GM19455 (cell line): Measurements from ENCODE around the gene YTHDF1.
"Not testable (repeated sequence)": the region's sequence is repeated elsewhere in the genome, so short reads cannot be mapped to it uniquely, and the experiment has no call there.

Experiments used
- ATAC-seq: cut with Tn5 transposase; IDR thresholded peaks from one replicate; pipeline ENCODE4 v1.9.1; 2021; ENCODE audit not compliant: unreplicated experiment

YTHDF1 gene

GRCh38 chr20:63158845-63159244 is 57.1 kb downstream of the YTHDF1 start:
- no peak for ATAC-seq

- no peak for ATAC-seq
Measured at GRCh38 chr20:63158352-63158751, 57.6 kb downstream of the YTHDF1 start.

- not testable (repeated sequence) for ATAC-seq
Measured at GRCh38 chr20:63157431-63157830, 58.5 kb downstream of the YTHDF1 start.

DNA sequence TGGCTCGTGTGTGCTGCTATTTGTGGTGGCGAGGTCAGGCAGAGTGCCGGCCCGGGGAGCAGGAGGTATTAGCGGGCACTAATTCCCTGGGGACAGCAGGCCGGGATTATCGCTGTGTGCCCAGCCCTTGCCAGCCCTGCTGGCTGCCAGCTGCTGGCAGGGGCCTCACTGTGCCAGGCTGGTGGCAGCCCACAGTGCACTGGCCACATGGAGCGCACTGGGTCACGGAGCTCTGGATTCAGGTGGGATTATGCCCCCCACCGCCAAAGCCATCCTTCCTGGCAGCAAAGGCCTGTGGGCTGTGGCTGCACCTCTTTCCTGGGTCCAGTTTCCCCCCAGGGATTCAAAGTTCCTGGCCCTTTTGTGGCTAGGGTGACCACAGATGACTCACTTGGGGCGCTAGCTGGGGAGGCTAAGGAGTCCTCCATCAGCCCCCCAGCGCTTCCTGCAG is 59.7 kb downstream of the YTHDF1 start:
- no peak for ATAC-seq

GRCh38 chr20:63155266-63156165 is 60.4 kb downstream of the YTHDF1 start:
- ATAC-seq: no peak

DNA sequence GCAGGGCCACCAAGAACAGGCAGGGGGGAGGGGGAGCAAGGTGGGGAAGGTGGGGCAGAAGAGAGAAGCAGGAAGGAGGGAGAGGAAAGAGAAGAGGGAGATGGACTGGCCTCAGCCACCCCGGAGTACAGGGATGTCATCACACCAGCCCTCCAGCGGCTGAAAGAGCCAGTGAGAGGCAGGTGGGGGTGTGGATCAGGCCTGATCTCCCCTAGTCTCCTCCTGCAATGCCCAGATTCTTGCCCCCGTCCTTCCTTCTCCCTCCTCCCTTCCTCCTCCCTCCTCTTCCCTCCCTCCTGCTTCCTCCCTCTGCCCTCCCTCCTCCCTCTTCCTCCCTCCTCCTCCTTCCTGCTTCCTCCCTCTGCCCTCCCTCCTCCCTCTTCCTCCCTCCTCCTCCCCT is 61.5 kb downstream of the YTHDF1 start:
- no peak for ATAC-seq

DNA sequence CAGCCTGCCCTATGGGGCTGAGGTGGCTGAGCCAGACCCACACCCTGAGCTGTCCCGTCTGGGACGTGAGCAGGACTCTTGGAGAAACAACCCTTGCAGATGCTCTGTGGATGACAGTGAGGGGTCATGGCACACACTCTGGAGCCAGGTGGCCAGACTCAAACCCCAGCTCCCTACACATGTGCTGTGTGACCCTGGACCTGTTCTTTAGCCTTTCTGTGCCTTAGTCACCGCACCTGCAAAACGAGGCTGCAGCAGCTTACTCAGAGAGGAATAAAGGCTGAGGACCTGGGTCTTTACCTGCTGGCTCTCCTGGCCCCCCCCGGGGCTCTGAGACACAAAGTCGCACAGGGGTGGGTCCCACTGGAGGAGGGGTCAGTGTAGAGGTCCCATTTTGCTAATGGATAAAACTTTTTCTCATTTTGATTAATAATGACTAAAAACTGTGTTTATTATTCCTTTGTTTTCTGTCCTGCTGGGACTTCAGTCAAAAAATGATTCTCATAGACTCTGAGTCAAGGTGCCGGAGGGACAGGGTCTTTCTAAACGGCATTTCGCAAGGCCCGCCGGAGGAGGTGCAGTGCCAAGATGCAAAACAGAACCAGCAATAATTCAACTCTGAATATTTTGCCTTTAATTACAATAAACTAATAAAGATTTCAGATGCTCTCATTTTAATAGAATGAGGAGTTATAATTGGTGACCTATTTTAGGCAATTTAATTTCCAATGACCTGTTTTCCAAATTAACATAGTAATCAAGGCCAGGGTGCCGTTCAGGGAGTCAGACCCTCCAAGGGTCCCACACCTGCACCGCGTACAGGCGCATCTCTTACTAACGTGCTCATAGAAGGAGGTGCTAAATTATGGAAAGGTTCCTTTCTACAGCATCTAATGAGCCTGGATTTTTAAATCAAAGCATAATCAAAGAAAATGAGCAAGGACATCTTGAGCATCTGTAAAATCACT is 62.4 kb downstream of the YTHDF1 start:
- ATAC-seq: no peak

DNA sequence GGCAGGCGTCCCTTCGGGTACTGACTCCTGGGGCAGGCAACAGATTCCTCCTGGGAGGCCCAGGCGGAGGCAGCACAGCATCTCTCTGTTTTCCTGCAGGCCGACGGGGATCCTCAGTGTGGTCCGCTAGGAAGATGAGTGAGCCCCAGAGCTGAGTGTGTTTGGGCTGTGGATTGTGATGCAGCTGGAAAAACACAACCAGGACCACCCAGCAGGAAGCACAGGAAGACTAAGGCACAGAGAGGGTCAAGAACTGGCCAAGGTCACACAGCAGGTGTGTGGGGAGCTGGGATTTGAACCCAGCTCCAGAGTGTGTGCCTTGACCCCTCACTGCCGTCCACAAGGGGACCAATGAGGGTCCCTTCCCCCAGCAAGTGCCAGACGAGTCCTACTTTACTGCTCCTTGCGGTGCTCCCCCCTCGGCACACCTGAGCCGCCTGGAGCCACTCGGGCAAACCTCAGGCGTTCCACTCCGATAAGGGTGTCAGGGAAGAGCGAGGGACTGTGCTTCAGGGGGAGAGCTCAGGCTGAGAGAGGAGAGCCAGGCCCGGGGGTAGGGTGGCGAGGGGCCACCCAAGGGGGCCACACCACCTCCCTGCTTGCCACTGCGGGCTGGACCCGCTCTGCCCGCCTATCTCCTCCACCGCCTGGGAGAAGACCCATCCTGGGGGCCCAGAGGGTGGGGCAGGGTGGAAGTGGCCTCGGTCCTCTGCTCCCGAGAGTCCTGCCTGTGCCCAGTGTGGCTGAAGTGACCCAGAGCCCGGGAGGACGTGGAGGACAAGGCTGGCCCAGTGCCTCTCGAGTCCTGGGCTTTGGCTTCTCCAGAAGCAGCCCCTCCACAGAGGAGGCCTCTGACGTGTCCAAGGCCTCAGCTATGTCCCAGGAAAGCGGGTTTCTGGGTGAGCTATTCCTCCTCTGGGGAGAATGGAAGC is 63.3 kb downstream of the YTHDF1 start:
- no peak for ATAC-seq

DNA sequence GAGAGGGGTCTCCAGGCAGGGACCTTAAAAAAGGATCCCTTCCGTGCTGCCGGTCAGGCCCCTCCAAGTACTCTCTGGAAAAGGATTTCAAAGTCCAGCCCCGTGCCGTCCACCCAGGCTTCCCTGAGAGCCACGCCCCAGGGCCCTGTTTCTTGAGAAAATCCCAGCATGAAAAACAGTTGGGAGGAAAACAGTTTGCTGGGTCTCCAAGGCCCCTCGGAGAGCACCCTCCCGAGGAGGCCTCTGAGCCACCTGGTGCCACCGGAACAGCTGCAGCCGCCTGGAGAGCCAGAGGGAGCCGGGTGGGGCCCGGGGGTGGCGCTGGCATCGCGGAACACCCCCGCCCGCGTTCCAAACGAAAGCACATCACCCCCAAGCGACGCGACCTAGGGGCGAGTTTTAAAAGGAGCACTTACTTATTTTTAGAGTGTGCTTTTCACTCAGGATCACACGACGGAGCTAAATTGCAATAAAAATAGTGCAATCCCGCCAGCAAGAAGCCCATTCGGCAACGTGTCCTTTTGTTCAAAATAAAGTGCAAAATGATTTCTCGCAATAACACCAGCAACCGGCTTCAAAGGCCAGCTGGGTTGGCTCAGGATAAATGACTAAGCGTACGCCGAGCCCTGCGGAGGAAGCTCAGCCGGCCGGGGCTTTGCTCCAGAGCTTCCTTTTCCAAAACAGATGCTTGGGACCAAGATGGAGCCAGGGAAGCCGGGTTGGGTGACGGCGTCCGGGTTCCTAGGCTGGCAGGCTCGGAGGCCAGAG is 64.2 kb downstream of the YTHDF1 start:
- no peak for ATAC-seq

DNA sequence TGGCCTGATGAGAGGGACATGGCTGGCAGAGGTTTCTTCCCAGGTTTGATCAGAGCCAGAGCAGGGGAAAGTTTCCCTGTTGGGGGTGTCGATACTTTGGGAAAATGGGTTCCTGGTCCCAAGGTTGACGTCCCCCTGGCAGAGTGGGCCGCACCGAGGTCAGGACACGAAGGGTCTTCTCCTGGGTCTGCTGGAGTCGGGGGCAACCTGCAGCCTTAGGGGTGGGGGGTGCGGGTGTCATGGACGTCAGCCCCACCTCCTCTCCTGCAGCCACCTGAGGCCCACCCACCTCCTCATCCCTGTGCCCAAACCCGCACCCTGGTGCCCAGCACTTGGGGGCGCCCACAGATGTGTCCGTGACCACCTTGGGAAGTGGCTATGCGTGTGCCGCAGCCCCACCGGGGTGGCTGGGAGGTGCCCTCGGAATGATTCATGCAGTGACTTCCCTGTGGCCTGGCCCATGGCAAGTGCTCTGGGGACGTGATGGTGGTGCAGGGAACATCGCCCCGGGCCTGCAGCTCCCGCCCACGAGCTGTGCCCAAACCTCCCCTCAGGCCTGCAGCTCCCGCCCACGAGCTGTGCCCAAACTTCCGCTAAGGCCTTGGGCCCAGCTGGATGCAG is 64.9 kb downstream of the YTHDF1 start:
- no peak for ATAC-seq

DNA sequence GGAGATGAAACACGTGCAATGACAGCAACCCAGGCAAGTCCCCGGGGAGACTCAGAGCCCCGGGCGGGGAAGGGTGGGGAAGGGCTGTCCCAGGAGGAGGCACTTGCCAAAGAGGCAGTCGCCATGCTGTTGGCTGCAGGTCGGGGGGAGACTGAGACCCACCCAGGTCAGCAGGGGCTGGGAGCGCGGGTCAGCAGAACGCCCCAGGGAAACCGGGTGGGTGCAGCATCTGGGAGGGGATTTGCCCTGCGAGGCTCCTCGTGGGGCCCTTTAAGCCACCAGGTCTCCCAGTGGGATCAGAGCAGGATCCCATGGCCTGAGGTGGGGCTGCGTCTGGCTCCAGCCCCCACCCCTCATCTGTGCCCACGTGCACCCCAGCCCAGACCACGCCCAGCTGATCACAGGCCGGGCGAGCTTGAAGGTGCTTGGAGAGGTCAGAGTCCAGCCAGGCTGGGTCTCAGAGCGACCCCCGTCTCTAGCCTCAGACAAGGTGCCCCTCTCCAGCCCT is 65.5 kb downstream of the YTHDF1 start:
- no peak for ATAC-seq

- no peak for ATAC-seq
Measured at GRCh38 chr20:63149531-63150192, 66.3 kb downstream of the YTHDF1 start.

GRCh38 chr20:63148696-63149095 is 67.2 kb downstream of the YTHDF1 start:
- ATAC-seq: no peak

DNA sequence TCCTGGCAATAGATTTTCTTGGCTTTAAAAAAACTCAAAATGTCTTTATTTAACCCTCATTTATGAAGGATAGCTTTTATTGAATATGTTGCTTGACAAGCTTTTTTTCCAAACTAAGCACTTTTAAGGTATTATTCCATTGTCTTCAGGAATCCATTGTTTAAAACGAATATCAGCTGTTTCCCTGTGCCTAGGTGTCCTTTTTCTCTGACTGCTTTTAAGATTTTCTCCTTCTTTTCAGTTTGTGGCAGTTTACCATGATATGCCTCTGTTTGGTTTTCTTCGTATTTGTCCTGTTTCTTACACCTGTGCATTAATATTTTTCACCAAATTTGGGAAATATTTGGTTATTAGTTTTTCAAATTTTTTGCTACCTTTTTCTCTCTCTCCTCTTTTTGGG is 68.4 kb downstream of the YTHDF1 start:
- ATAC-seq: no peak
